Measurements from ENCODE around the gene GHSR. TPM values are rescaled to one million over a fixed set of nuclear protein-coding genes. Genes with fewer than 3 reads are reported as not detected.

The GHSR gene
- total RNA-seq, 2 donors from 2014 or later = not detected

- no peak overlapping the region for H3K4me3 ChIP-seq
These were observed 10.1 kb downstream of the GHSR start for GRCh38 chr3:172438186-172438585.

GRCh38 chr3:172437713-172438112, 10.5 kb downstream of the GHSR start:
- no peak for DNase-seq (ENCODE audit: low spot score)
- H3K36me3 ChIP-seq = no peaks in the 10 kb centered on the region
- ATAC-seq (ENCODE audit: insufficient number of reproducible peaks, low FRiP score, low read depth) = no peak
- H3K27me3 ChIP-seq (replicated peaks; ENCODE audit: insufficient read depth) = no peaks in the 10 kb centered on the region
- H3K4me1 ChIP-seq (ENCODE audit: control insufficient read depth in 1 of 2, low read depth in 2 of 2) = no peaks in the 10 kb centered on the region
- TF ChIP-seq CTCF (IDR thresholded peaks at IDR 0.05) = no peak
- H3K9me3 ChIP-seq = peaks cover 3% of the 10 kb centered on the region
- H3K4me3 ChIP-seq = no peak overlapping the region
- no peak overlapping the region for H3K27ac ChIP-seq

More at GRCh38 chr3:172438186-172438585, 10.1 kb downstream of the GHSR start:
- H3K4me1 ChIP-seq (ENCODE audit: control insufficient read depth in 1 of 2, low read depth in 2 of 2) = no peaks in the 10 kb centered on the region
- no peak for DNase-seq (ENCODE audit: low spot score)
- H3K36me3 ChIP-seq = no peaks in the 10 kb centered on the region
- ATAC-seq (ENCODE audit: insufficient number of reproducible peaks, low FRiP score, low read depth) = no peak
- no peak for TF ChIP-seq CTCF (IDR thresholded peaks at IDR 0.05)
- H3K27ac ChIP-seq = no peak overlapping the region
- H3K9me3 ChIP-seq = peaks cover under 1% of the 10 kb centered on the region
- H3K27me3 ChIP-seq (replicated peaks; ENCODE audit: insufficient read depth) = no peaks in the 10 kb centered on the region

GRCh38 chr3:172415323-172415722, 32.9 kb downstream of the GHSR start:
- Histone ChIP-seq H3K27ac (no peak overlapping the region), H3K36me3 (no peaks in the 10 kb centered on the region), H3K4me1 (ENCODE audit: control insufficient read depth in 1 of 2, low read depth in 2 of 2) (no peaks in the 10 kb centered on the region), H3K9me3 (no peaks in the 10 kb centered on the region), H3K4me3 (no peak overlapping the region), H3K27me3 (replicated peaks; ENCODE audit: insufficient read depth) (no peaks in the 10 kb centered on the region)
- no peak for TF ChIP-seq CTCF (IDR thresholded peaks at IDR 0.05)
- ATAC-seq (ENCODE audit: insufficient number of reproducible peaks, low FRiP score, low read depth) = no peak
- DNase-seq (ENCODE audit: low spot score) = no peak

- Histone ChIP-seq H3K27ac (no peak overlapping the region), H3K4me3 (no peak overlapping the region), H3K27me3 (replicated peaks; ENCODE audit: insufficient read depth) (no peaks in the 10 kb centered on the region), H3K9me3 (no peaks in the 10 kb centered on the region), H3K36me3 (no peaks in the 10 kb centered on the region), H3K4me1 (ENCODE audit: control insufficient read depth in 1 of 2, low read depth in 2 of 2) (no peaks in the 10 kb centered on the region)
- DNase-seq (ENCODE audit: low spot score) = no peak
- no peak for TF ChIP-seq CTCF (IDR thresholded peaks at IDR 0.05)
- ATAC-seq (ENCODE audit: insufficient number of reproducible peaks, low FRiP score, low read depth) = no peak
These were observed 36.7 kb downstream of the GHSR start for GRCh38 chr3:172411478-172411947.

- Histone ChIP-seq H3K27me3 (replicated peaks; ENCODE audit: insufficient read depth) (no peaks in the 10 kb centered on the region), H3K27ac (no peak overlapping the region), H3K4me3 (no peak overlapping the region), H3K4me1 (ENCODE audit: control insufficient read depth in 1 of 2, low read depth in 2 of 2) (no peaks in the 10 kb centered on the region), H3K36me3 (no peaks in the 10 kb centered on the region), H3K9me3 (no peaks in the 10 kb centered on the region)
- DNase-seq (ENCODE audit: low spot score) (no peak), ATAC-seq (ENCODE audit: insufficient number of reproducible peaks, low FRiP score, low read depth) (no peak)
- TF ChIP-seq CTCF (IDR thresholded peaks at IDR 0.05) = no peak
These were observed 37.4 kb downstream of the GHSR start for GRCh38 chr3:172410702-172411477.

Measured in thoracic aorta (tissue), 2 donors.